ENCODE measurements around the gene LENG8. TPM values are rescaled to one million over a fixed set of nuclear protein-coding genes. Genes with fewer than 3 reads are reported as not detected.
"Not testable (repeated sequence)": the region's sequence is repeated elsewhere in the genome, so short reads cannot be mapped to it uniquely, and the experiment has no call there.

Gene LENG8
- total and polyA plus RNA-seq, 12 donors, result 17.4 to 725 (median 90.8) TPM

DNA sequence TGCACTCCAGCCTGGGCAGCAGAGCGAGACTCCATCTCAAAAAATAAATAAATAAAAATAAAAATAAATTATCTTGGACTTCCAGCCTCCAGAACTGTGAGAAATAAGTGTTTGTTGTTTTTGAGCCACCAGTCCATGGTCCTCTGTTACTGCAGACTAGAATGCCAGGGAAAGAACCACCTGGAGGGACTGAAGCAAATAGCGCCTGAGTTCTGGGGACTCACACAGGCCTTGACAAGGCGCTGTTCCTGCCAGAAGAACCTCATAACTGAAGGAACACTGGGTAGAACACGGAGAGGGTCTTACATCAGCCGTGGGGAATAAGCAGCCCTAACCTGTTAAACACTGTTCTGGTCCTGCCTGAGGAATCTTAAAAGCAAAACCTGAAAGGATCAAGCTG lies 8.4 kb upstream of the LENG8 start:
- H3K4me1 ChIP-seq (replicated peaks in 1 of 2), result peaks cover 9 to 10% of the 10 kb centered on the region in 2 donors
- no peak overlapping the region for H3K4me3 ChIP-seq
- TF ChIP-seq, protein P1, sequence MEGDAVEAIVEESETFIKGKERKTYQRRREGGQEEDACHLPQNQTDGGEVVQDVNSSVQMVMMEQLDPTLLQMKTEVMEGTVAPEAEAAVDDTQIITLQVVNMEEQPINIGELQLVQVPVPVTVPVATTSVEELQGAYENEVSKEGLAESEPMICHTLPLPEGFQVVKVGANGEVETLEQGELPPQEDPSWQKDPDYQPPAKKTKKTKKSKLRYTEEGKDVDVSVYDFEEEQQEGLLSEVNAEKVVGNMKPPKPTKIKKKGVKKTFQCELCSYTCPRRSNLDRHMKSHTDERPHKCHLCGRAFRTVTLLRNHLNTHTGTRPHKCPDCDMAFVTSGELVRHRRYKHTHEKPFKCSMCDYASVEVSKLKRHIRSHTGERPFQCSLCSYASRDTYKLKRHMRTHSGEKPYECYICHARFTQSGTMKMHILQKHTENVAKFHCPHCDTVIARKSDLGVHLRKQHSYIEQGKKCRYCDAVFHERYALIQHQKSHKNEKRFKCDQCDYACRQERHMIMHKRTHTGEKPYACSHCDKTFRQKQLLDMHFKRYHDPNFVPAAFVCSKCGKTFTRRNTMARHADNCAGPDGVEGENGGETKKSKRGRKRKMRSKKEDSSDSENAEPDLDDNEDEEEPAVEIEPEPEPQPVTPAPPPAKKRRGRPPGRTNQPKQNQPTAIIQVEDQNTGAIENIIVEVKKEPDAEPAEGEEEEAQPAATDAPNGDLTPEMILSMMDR (IDR thresholded peaks at IDR 0.05), result no peak
- TF ChIP-seq POLR2A (IDR thresholded peaks at IDR 0.05), result no peak
- DNase-seq, result no peak
- no peak overlapping the region for H3K27ac ChIP-seq
- H3K9me3 ChIP-seq (replicated peaks in 1 of 3), result no peaks in the 10 kb centered on the region
- H3K36me3 ChIP-seq (replicated peaks in 1 of 2), result peaks cover 0 to 11% of the 10 kb centered on the region in 2 donors
- WGBS, 4 donors, result 92 to 94% (median 94%) methylated on average over 5 of the region's 5 CpGs
- intact Hi-C loops (cut with DNase I), result no loop called here
- no peaks in the 10 kb centered on the region for H3K27me3 ChIP-seq

- TF ChIP-seq, protein P1 (IDR thresholded peaks at IDR 0.05), result no peak
- no peak for TF ChIP-seq POLR2A (IDR thresholded peaks at IDR 0.05)
- 78 to 92% (median 89%) methylated on average over 7 of the region's 7 CpGs for WGBS, 4 donors
- Histone ChIP-seq H3K27ac (no peak overlapping the region), H3K36me3 (replicated peaks in 1 of 2) (peaks cover 0 to 14% of the 10 kb centered on the region in 2 donors), H3K9me3 (replicated peaks in 1 of 3) (no peaks in the 10 kb centered on the region), H3K4me3 (no peak overlapping the region), H3K4me1 (replicated peaks in 1 of 2) (peaks cover 0 to 15% of the 10 kb centered on the region in 2 donors), H3K27me3 (no peaks in the 10 kb centered on the region)
- intact Hi-C loops (cut with DNase I), result no loop called here
- DNase-seq, result no peak
Observed at GRCh38 chr19:54444737-54445136, 4.3 kb upstream of the LENG8 start.

DNA sequence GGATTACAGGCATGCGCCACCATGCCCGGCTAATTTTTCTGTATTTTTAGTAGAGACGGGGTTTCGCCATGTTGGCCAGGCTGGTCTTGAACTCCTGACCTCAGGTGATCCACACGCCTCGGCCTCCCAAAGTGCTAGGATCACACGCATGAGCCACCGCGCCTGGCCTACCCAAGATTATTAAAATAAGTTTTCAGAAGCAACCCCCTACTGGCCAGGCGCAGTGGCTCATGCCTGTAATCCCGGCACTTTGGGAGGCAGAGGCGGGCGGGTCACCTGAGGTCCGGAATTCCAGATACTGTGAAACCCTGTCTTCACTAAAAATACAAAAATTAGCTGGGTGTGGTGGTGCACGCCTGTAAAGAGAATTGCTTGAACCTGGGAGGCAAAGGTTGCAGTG lies 2.6 kb upstream of the LENG8 start:
- intact Hi-C loops (cut with DNase I); H3K27me3 ChIP-seq; H3K4me3 ChIP-seq; H3K9me3 ChIP-seq (replicated peaks in 1 of 3); DNase-seq; H3K27ac ChIP-seq: not testable (repeated sequence)
- Histone ChIP-seq H3K4me1 (replicated peaks in 1 of 2) (peaks cover 12 to 30% of the 10 kb centered on the region in 2 donors), H3K36me3 (replicated peaks in 1 of 2) (peaks cover 0 to 18% of the 10 kb centered on the region in 2 donors)
- 92 to 94% (median 93%) methylated on average over 15 of the region's 15 CpGs for WGBS, 4 donors

DNA sequence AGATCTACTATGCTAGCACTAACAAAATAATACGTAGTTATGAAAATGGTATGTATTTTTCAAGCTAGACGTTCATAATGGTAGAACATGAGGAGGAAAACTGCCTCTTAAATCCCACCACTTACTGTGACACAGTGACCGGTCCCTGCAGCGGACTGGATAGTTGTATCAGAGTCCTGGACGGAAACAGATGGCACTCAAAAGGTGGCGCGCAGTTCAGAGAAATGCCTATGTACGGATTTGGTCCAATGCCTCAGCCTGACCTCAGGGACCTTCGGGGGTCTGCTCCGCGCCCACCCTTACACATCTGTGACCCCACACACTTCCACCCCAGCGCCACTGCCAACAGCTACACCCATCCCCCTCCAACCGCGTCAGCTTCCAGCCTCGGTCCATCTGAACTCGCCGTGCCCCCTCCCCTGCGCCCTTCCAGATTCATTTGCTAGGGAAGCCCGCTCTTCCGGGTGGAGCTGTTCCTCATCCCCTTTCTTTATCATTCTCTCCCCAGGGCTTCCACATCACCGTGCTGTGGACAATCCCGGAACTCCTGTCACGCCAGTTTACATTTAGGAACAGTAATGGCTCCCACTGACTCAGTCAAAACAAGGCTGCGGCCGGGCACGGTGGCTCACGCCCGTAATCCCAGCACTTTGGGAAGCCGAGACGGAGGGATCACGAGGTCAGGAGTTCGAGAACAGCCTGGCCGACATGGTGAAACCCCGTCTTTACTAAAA lies 792 bp upstream of the LENG8 start:
- intact Hi-C loops (cut with DNase I), result no loop called here
- TF ChIP-seq, protein P1 (IDR thresholded peaks at IDR 0.05), result peak in 3 of 6 experiments; percentile 3 to 25 (median 3)
- no peak for TF ChIP-seq POLR2A (IDR thresholded peaks at IDR 0.05)
- DNase-seq, result peak; percentile 67 to 82 (median 73)
- Histone ChIP-seq H3K4me3 (peak overlapping the region; percentile 56 to 92 (median 86)), H3K4me1 (replicated peaks in 1 of 2) (peaks cover 12 to 34% of the 10 kb centered on the region in 2 donors), H3K9me3 (replicated peaks in 1 of 3) (no peaks in the 10 kb centered on the region), H3K27me3 (no peaks in the 10 kb centered on the region), H3K27ac (peak overlapping the region; percentile 88 to 99 (median 93)), H3K36me3 (replicated peaks in 1 of 2) (peaks cover 0 to 36% of the 10 kb centered on the region in 2 donors)
- 0 to 3% (median 1%) methylated on average over 21 to 34 of the region's 34 CpGs for WGBS, 4 donors

- Histone ChIP-seq H3K4me3 (peak overlapping the region; percentile 65 to 92 (median 77)), H3K4me1 (replicated peaks in 1 of 2) (peaks cover 12 to 34% of the 10 kb centered on the region in 2 donors), H3K36me3 (replicated peaks in 1 of 2) (peaks cover 0 to 49% of the 10 kb centered on the region in 2 donors), H3K9me3 (replicated peaks in 1 of 3) (no peaks in the 10 kb centered on the region), H3K27me3 (no peaks in the 10 kb centered on the region), H3K27ac (peak overlapping the region; percentile 88 to 99 (median 93))
- intact Hi-C loops (cut with DNase I), result no loop called here
- TF ChIP-seq, protein P1 (IDR thresholded peaks at IDR 0.05), result no peak
- TF ChIP-seq POLR2A (IDR thresholded peaks at IDR 0.05), result no peak
- WGBS, 4 donors, result 0 to 1% (median 1%) methylated on average over 13 to 21 of the region's 21 CpGs
- DNase-seq, result no peak
Observed at GRCh38 chr19:54449701-54450069, 686 bp downstream of the LENG8 start.

Data from adrenal gland (tissue), 12 donors.